ENCODE results near the gene ACSL1. TPM values are rescaled to one million over a fixed set of nuclear protein-coding genes. Genes with fewer than 3 reads are reported as not detected.

The ACSL1 gene
- total RNA-seq, 1 experiment from 2014 or later, result 3.5 TPM

DNA sequence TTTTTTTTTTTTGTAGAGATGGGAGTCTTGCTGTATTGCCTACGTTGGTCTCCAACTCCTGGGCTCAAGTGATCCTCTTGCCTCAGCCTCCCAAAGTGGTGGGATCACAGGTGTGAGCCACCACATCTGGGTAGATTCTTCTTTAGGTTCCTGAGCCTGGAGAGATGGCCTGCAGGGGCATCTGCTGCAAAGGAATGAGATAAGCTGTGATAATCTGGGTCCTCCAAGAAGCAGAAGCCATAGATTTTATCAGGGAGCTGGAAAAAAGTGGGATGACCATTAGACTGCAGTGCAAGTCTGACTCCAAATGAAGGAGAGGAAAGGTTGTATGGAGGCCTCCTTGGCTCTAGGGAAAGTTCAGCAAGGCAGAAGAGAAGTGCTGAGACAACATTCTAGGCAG lies 19.0 kb upstream of the ACSL1 start:
- Histone ChIP-seq H2BK5ac (ENCODE audit: insufficient read length, low read length) (no peak overlapping the region), H3K23me2 (ENCODE audit: insufficient read length, low read depth, low read length, poor library complexity, severe bottlenecking) (no peaks in the 10 kb centered on the region), H3T11ph (ENCODE audit: low read length) (no peak overlapping the region), H3K14ac (ENCODE audit: insufficient read depth, low read length) (no peak overlapping the region), H4K5ac (ENCODE audit: insufficient read length, low read depth, low read length) (no peak overlapping the region), H3K4me2 (ENCODE audit: insufficient read depth, insufficient read length, low read length) (no peak overlapping the region), H2BK12ac (ENCODE audit: insufficient read length, low read depth, low read length) (no peak overlapping the region), H4K91ac (ENCODE audit: insufficient read length, low read depth, low read length) (no peak overlapping the region), H2BK120ac (ENCODE audit: low read depth, low read length, poor library complexity, severe bottlenecking) (no peak overlapping the region), H3K79me1 (ENCODE audit: insufficient read depth, low read depth, low read length, poor library complexity, severe bottlenecking) (no peaks in the 10 kb centered on the region), H3K9ac (ENCODE audit: extremely low read depth, insufficient read length, low read length) (no peak overlapping the region), H4K8ac (replicated peaks; ENCODE audit: insufficient read length, low read depth, low read length) (no peak overlapping the region), H3K9me3 (ENCODE audit: control insufficient read depth, low read depth, low read length) (no peaks in the 10 kb centered on the region), H3K23ac (ENCODE audit: insufficient read length, low read depth, low read length) (no peak overlapping the region), H2BK15ac (ENCODE audit: low read depth, low read length) (no peak overlapping the region), H3K4ac (ENCODE audit: low read depth, low read length) (no peak overlapping the region), H2AFZ (ENCODE audit: low read length) (no peak overlapping the region), H3K79me2 (ENCODE audit: insufficient read depth, low read length) (no peaks in the 10 kb centered on the region), H3K27me3 (ENCODE audit: insufficient read depth, low read length) (no peaks in the 10 kb centered on the region), H3K4me1 (ENCODE audit: insufficient read depth, low read length) (no peaks in the 10 kb centered on the region), H2BK20ac (ENCODE audit: low read depth, low read length, poor library complexity, severe bottlenecking) (no peak overlapping the region), H3K27ac (ENCODE audit: insufficient read length, low read depth, low read length) (no peak overlapping the region), H3K56ac (ENCODE audit: insufficient read length, low read depth, low read length) (no peak overlapping the region), H3K18ac (ENCODE audit: insufficient read length, low read depth, low read length) (no peak overlapping the region), H2AK5ac (ENCODE audit: insufficient read length, low read length) (no peak overlapping the region), H4K20me1 (ENCODE audit: control insufficient read depth, insufficient read depth, insufficient read length) (no peaks in the 10 kb centered on the region)
- H3K4me3 Mint-ChIP-seq, result no peak overlapping the region
- H3K36me3 Mint-ChIP-seq (ENCODE audit: insufficient read depth in 1 of 3, low read depth in 3 of 3), result no peaks in the 10 kb centered on the region
- TF ChIP-seq, protein P1, sequence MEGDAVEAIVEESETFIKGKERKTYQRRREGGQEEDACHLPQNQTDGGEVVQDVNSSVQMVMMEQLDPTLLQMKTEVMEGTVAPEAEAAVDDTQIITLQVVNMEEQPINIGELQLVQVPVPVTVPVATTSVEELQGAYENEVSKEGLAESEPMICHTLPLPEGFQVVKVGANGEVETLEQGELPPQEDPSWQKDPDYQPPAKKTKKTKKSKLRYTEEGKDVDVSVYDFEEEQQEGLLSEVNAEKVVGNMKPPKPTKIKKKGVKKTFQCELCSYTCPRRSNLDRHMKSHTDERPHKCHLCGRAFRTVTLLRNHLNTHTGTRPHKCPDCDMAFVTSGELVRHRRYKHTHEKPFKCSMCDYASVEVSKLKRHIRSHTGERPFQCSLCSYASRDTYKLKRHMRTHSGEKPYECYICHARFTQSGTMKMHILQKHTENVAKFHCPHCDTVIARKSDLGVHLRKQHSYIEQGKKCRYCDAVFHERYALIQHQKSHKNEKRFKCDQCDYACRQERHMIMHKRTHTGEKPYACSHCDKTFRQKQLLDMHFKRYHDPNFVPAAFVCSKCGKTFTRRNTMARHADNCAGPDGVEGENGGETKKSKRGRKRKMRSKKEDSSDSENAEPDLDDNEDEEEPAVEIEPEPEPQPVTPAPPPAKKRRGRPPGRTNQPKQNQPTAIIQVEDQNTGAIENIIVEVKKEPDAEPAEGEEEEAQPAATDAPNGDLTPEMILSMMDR (conservative IDR thresholded peaks at IDR 0.05), result no peak
- no peaks in the 10 kb centered on the region for H3K4me1 Mint-ChIP-seq
- H3K27ac Mint-ChIP-seq, result no peak overlapping the region
- no peak for DNase-seq
- H3K9me3 Mint-ChIP-seq, result no peaks in the 10 kb centered on the region; a peak in 1 of 5 replicates
- H3K27me3 Mint-ChIP-seq (ENCODE audit: low read depth), result peaks cover 12% of the 10 kb centered on the region
- WGBS (ENCODE audit: extremely low coverage, insufficient read length, low lambda C conversion rate), result no CpG with 5 or more reads among the region's 1 CpG
